ENCODE results near the gene TP53I13. TPM values are rescaled to one million over a fixed set of nuclear protein-coding genes. Genes with fewer than 3 reads are reported as not detected.

The TP53I13 gene
- total and polyA plus RNA-seq, 2 of the 13 experiments (the other 11 are each of a cell fraction or from before 2014, with no cell fraction given), result 16.9 to 25.7 TPM

DNA sequence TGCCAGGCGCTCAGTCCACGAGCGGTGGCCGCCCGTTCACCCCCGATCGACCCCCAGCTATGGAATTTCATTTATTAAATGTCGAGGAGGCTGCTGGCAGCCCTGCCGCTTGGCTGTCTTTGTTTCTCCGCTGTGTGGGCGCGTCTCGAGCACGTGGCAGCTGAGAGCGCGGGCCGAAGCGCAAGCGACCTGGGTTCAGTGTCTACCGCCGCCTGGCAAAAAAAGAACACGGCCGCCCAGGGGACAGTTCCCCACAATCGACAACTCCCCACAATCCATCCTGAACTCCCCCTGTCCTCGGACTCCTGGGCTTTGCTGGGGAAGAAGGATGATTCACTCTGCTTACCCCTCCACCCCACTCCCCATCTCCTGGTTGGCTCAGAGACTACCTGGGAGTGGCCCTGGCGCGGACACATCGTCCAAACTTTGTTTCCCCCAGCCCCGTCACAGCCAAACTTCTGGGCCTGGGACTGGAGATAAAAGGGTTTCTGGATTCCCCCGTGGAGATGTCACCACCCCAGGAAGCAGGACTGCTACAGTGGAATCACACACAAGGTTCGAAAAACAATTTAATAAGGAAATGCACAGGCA lies 22.7 kb downstream of the TP53I13 start (continued):
- TF ChIP-seq MLX (CRISPR knock-in tag; IDR thresholded peaks at IDR 0.05) (no peak), MAFG (CRISPR knock-in tag; IDR thresholded peaks at IDR 0.05) (no peak), ARNT (IDR thresholded peaks at IDR 0.05) (no peak), ZNF317 (CRISPR knock-in tag; IDR thresholded peaks at IDR 0.05) (peak; percentile 47; the same call in 1 of the 2 replicates), ZNF331 (CRISPR knock-in tag; IDR thresholded peaks at IDR 0.05) (peak; percentile 64; the same call in 1 of the 2 replicates), CENPX (CRISPR knock-in tag; IDR thresholded peaks at IDR 0.05) (no peak), STAG1 (CRISPR knock-in tag; IDR thresholded peaks at IDR 0.05) (no peak), MED13 (CRISPR knock-in tag; IDR thresholded peaks at IDR 0.05) (peak; percentile 38; the same call in 1 of the 2 replicates), PRDM15 (CRISPR knock-in tag; IDR thresholded peaks at IDR 0.05) (no peak), DR1 (CRISPR knock-in tag; IDR thresholded peaks at IDR 0.05) (no peak), ZNF572 (CRISPR knock-in tag; IDR thresholded peaks at IDR 0.05) (no peak), SNAI1 (CRISPR knock-in tag; IDR thresholded peaks at IDR 0.05; ENCODE audit: borderline replicate concordance) (no peak), NBN (conservative IDR thresholded peaks at IDR 0.05) (no peak), GRHL1 (CRISPR knock-in tag; conservative IDR thresholded peaks at IDR 0.05) (no peak), SIX4 (CRISPR knock-in tag; IDR thresholded peaks at IDR 0.05) (no peak), ATF7 (IDR thresholded peaks at IDR 0.05) (no peak), ATF7 (CRISPR knock-in tag; IDR thresholded peaks at IDR 0.05) (no peak), MAZ (IDR thresholded peaks at IDR 0.05; ENCODE audit: borderline replicate concordance, low read depth, low read length) (peak; percentile 20; the same call in 1 of the 2 replicates), MAZ (CRISPR knock-in tag; IDR thresholded peaks at IDR 0.05; ENCODE audit: low read depth) (0 out of 2 replicates have a peak, but pooled peaks have one; percentile 7), PHB2 (IDR thresholded peaks at IDR 0.05; ENCODE audit: partially characterized antibody) (no peak), ZNF160 (CRISPR knock-in tag; IDR thresholded peaks at IDR 0.05) (no peak), HNRNPUL1 (IDR thresholded peaks at IDR 0.05; ENCODE audit: low read depth, low read length) (no peak)
- TF ChIP-seq, protein P1, sequence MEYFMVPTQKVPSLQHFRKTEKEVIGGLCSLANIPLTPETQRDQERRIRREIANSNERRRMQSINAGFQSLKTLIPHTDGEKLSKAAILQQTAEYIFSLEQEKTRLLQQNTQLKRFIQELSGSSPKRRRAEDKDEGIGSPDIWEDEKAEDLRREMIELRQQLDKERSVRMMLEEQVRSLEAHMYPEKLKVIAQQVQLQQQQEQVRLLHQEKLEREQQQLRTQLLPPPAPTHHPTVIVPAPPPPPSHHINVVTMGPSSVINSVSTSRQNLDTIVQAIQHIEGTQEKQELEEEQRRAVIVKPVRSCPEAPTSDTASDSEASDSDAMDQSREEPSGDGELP (IDR thresholded peaks at IDR 0.05; ENCODE audit: borderline replicate concordance, low read depth), result no peak
- TF ChIP-seq, protein P2, sequence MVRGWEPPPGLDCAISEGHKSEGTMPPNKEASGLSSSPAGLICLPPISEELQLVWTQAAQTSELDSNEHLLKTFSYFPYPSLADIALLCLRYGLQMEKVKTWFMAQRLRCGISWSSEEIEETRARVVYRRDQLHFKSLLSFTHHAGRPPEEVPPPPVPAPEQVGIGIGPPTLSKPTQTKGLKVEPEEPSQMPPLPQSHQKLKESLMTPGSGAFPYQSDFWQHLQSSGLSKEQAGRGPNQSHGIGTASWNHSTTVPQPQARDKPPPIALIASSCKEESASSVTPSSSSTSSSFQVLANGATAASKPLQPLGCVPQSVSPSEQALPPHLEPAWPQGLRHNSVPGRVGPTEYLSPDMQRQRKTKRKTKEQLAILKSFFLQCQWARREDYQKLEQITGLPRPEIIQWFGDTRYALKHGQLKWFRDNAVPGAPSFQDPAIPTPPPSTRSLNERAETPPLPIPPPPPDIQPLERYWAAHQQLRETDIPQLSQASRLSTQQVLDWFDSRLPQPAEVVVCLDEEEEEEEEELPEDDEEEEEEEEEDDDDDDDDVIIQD (CRISPR knock-in tag; IDR thresholded peaks at IDR 0.05; ENCODE audit: low read depth), result no peak

All from HepG2 (cell line).